Hindlimb muscle (tissue), 1 donor: ENCODE measurements around the gene NBR1. TPM values are rescaled to one million over a fixed set of nuclear protein-coding genes. Genes with fewer than 3 reads are reported as not detected.
A peak's percentile ranks its signal among the peaks of the same experiment; 100 is the strongest.
"Not testable (repeated sequence)": the region's sequence is repeated elsewhere in the genome, so short reads cannot be mapped to it uniquely, and the experiment has no call there.

Source experiments
- DNase-seq: peaks from one replicate; pipeline ENCODE4 v3.0.0-alpha.2; 2013
- polyA plus RNA-seq: library from polyadenylated mRNA; unstranded; fragments of 120-200 nt; gene quantifications from one replicate; pipeline ENCODE4 v1.2.1, GENCODE V29; 2013; ENCODE audit not compliant: insufficient read length

The NBR1 gene, protein sequence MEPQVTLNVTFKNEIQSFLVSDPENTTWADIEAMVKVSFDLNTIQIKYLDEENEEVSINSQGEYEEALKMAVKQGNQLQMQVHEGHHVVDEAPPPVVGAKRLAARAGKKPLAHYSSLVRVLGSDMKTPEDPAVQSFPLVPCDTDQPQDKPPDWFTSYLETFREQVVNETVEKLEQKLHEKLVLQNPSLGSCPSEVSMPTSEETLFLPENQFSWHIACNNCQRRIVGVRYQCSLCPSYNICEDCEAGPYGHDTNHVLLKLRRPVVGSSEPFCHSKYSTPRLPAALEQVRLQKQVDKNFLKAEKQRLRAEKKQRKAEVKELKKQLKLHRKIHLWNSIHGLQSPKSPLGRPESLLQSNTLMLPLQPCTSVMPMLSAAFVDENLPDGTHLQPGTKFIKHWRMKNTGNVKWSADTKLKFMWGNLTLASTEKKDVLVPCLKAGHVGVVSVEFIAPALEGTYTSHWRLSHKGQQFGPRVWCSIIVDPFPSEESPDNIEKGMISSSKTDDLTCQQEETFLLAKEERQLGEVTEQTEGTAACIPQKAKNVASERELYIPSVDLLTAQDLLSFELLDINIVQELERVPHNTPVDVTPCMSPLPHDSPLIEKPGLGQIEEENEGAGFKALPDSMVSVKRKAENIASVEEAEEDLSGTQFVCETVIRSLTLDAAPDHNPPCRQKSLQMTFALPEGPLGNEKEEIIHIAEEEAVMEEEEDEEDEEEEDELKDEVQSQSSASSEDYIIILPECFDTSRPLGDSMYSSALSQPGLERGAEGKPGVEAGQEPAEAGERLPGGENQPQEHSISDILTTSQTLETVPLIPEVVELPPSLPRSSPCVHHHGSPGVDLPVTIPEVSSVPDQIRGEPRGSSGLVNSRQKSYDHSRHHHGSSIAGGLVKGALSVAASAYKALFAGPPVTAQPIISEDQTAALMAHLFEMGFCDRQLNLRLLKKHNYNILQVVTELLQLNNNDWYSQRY
- polyA plus RNA-seq: 59.3 TPM

DNA sequence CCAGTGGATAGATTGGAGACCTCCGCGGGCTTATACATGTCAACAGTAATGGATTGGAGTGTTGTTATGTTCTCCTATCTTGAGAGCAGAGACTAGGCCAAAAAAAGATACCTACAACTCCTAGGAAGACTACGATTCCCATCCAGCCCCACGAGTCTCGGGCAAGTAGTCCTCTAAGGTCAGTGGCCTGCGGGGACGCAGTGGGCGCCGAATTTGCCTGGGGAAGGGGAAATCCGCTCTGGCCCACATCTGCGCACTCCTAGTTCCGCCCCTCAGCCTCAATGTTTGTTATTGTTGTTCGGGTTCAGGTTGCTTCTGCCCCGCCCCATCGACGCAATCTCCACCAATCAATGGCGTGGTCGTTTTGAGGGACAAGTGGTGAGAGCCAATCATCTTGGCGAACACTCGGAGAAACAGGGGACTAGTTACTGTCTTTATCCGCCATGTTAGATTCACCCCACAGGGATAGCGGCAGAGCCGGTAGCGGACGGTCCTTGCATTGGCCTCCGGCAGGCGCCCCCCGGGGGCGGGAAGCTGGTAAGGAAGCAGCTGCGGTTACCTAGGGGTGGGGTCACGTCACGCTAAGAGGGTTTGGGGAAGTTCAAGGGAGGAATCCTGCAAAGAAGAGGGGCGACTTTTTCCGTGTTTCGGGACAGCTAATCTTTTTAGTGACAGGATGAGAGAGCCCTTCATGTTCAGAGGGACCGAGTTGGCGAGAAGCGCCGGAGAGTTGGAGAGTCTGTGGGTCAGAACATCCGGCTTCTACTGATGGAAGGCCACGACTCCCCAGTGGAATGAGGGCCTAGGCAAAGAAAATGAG lies at the start of gene NBR1:
Gene NBR1 (plus strand): TSS at position 449 of the 820 bp plus-strand sequence. CDS start 4,586 bp downstream, outside the sequence.
- DNase-seq: peak; percentile 98

DNA sequence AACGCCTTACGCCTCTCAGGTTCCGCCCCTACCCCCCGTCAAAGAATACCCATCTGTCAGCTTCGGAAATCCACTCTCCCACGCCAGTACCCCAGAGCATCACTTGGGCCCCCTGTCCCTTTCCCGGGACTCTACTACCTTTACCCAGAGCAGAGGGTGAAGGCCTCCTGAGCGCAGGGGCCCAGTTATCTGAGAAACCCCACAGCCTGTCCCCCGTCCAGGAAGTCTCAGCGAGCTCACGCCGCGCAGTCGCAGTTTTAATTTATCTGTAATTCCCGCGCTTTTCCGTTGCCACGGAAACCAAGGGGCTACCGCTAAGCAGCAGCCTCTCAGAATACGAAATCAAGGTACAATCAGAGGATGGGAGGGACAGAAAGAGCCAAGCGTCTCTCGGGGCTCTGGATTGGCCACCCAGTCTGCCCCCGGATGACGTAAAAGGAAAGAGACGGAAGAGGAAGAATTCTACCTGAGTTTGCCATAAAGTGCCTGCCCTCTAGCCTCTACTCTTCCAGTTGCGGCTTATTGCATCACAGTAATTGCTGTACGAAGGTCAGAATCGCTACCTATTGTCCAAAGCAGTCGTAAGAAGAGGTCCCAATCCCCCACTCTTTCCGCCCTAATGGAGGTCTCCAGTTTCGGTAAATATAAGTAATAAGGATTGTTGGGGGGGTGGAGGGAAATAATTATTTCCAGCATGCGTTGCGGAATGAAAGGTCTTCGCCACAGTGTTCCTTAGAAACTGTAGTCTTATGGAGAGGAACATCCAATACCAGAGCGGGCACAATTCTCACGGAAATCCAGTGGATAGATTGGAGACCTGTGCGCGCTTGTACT lies 45.7 kb upstream of the NBR1 start, which contains the start of gene BRCA1:
Gene BRCA1 (minus strand): TSS at position 232 of the 834 bp plus-strand sequence. CDS start 1,268 bp downstream, outside the sequence.
- peak; percentile 97 for DNase-seq

DNA sequence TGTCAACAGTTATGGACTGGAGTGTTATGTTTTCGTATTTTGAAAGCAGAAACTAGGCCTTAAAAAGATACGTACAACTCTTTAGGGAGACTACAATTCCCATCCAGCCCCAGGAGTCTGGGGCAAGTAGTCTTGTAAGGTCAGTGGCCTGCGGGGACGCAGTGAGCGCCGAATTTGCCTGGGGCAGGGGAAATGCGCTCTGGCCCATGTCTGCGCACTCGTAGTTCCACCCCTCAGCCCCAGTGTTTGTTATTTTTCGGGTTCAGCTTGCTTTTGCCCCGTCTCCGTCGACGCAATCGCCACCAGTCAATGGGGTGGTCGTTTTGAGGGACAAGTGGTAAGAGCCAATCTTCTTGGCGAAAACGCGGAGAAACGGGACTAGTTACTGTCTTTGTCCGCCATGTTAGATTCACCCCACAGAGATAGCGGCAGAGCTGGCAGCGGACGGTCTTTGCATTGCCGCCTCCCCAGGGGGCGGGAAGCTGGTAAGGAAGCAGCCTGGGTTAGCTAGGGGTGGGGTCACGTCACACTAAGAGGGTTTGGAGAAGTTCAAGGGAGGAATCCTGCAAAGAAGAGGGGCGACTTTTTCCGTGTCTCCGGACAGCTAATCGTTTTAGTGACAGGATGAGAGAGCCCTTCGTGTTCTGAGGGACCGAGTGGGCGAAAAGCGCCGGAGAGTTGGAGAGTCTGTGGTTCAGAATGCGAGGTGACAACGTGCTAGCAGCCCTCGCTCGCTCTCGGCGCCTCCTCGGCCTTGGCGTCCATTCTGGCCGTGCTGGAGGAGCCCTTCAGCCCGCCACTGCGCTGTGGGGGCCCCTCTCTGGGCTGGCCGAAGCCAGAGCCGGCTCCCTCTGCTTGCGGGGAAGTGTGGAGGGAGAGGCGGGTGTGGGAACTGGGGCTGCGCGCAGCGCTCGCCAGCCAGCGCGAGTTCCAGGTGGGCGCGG lies 44.8 kb upstream of the NBR1 start:
- DNase-seq: no peak

DNA sequence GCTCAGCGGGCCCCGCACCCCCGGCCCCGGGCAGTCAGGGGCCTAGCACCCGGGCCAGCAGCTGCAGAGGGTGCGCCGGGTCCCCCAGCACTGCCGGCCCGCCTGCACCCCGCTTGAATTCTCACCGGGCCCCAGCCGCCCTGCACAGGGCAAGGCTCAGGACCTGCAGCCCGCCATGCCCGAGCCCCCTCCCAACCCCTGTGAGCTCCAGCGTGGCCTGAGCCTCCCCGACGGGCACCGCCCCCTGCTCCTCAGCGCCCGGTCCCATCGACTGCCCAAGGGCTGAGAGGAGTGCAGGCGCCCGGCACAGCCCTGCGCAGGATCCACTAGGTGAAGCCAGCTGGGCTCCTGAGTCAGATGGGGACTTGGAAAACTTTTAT lies 44.1 kb upstream of the NBR1 start:
- no peak for DNase-seq

DNA sequence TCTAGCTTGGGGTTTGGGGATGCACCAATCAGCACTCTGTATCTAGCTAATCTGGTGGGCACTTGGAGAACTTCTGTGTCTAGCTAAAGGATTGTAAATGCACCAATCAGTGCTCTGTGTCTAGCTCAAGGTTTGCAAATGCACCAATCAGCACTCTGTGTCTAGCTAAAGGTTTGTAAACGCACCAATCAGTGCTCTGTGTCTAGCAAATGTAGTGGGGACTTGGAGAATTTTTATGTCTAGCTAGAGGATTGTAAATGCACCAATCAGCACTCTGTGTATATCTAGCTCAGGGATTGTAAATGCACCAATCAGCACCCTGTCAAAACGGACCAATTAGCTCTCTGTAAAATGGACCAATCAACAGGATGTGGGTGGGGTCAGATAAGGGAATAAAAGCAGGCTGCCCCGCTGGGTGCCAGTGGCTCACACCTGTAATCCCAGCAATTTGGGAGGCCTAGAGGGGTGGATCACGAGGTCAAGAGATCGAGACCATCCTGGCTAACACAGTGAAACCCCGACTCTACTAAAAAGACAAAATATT lies 43.6 kb upstream of the NBR1 start:
- not testable (repeated sequence) for DNase-seq

DNA sequence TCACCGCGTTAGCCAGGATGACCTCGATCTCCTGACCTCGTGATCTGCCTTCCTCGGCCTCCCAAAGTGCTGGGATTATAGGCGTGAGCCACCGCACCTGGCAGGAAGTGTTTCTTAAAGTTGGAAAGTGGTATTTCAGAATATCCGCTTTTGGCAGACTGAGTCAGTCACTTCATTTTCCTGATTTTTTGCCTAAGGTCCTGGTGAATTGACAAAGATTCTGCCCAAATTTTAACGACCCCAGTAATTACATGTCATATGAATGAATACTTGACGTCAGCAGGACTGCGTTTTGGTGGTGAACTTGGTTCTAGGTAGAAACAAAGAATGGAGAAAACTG lies 41.4 kb upstream of the NBR1 start:
- no peak for DNase-seq

DNA sequence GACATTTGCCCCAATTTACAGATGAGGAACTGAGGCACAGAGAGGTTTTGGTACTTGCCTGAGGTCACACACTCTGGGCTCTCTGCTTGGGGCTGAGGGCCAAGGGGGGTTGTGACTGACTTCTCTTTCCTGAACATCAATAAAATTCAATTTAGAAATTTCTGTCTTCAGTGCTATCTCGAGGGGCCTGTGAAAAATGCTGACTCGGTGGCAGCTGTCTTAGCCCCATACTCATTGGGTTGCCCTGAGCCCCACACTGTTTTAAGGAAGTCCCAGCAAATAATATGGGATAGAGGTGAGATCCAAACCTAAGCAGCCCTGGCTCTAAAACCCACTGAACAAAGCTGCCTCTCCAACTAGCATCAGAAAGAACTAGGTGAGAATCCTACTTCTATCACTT lies 38.9 kb upstream of the NBR1 start:
- no peak for DNase-seq

DNA sequence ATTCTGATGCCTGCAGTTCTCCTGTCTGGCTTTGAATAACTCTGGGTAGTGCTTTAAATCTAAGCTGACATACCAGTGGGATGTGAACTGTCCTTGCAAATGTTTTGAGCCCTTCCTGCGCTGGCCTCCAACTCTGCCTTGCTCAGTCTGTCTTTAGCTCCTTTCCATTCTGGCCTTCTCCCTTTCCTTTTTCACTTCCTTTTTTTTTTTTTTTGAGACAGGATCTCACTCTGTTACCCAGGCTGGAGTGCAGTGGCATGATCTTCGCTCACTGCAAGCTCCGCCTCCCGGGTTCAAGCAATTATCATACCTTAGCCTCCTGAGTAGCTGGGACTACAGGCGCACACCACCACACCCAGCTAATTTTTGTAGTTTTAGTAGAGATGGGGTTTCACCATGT lies 37.6 kb upstream of the NBR1 start:
- not testable (repeated sequence) for DNase-seq

DNA sequence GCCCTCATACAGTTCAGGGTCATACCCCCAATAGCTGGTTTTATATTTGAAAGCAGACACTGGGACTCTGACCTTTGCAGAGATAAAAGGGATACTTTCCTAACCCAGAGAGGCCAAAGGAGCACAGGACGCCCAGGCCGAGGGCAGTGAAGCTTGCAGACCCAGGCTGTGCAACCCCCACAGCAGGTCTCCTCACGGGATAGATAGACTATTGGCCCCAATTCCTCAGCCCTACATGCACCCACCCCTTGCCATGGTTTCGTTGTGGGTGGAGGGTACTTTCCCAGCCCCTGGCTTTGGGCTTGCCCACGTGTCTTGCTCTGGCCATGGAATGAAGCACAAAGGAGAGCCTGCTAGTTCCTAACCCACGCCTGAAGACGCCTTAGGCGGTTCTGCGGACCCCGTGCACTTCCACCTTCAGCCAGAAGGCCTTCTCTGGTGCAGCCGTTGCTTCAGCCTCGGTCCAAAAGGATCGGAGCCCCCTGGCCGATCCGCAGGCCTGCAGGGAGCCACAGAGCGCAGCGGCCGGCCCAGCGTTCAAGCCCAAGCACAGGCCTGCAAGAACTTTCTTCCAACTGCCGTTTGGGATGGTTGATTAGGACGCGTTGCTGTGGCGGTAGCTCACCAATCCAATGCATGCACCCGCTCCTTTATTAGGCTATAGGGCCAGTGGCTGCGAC lies 36.1 kb upstream of the NBR1 start:
- DNase-seq: no peak

DNA sequence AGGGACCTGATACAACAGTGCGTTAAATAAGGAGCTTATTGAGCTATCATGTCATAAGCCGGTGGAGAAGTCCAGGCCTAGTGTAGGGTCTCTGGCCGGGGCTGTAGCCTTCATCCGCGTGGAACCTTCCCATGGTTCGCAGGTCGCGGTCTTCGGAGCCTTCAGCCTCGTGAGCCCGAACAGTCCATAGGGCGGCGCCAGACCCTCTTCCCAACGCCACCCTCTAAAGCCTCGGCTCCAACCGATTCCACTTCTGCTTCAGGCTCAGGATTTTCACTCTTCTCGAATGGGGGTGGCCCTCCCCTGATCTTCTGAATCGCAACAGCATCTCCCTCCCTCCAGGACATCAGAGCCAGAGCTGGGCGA lies 35.6 kb upstream of the NBR1 start:
- no peak for DNase-seq

DNA sequence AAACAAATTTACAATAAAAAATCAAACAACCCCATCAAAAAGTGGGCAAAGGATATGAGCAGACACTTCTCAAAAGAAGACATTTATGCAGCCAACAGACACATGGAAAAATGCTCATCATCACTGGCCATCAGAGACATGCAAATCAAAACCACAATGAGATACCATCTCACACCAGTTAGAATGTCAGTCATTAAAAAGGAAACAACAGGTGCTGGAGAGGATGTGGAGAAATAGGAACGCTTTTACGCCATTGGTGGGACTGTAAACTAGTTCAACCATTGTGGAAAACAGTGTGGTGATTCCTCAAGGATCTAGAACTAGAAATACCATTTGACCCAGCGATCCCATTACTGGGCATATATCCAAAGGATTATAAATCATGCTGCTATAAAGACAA lies 34.4 kb upstream of the NBR1 start:
- not testable (repeated sequence) for DNase-seq

DNA sequence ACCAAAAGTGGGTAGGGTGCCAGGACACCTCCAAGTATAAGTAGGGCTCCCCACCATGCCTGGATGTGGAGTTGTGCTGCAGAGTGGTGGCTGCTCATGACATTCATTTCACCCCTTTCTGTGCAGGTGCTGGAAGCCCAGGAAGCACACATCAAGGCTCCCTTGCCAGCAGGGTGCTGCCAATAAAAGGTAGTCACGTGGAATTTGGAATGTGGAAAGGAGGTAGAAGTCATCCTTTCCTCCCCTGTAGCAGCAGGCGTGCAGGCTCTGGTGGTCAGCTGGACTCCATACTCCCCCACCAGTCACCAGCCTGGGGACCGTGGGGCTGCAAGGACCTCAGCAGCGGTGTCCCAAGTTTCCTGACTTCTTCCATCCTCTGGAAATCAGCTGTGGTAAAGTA lies 32.5 kb upstream of the NBR1 start:
- not testable (repeated sequence) for DNase-seq

DNA sequence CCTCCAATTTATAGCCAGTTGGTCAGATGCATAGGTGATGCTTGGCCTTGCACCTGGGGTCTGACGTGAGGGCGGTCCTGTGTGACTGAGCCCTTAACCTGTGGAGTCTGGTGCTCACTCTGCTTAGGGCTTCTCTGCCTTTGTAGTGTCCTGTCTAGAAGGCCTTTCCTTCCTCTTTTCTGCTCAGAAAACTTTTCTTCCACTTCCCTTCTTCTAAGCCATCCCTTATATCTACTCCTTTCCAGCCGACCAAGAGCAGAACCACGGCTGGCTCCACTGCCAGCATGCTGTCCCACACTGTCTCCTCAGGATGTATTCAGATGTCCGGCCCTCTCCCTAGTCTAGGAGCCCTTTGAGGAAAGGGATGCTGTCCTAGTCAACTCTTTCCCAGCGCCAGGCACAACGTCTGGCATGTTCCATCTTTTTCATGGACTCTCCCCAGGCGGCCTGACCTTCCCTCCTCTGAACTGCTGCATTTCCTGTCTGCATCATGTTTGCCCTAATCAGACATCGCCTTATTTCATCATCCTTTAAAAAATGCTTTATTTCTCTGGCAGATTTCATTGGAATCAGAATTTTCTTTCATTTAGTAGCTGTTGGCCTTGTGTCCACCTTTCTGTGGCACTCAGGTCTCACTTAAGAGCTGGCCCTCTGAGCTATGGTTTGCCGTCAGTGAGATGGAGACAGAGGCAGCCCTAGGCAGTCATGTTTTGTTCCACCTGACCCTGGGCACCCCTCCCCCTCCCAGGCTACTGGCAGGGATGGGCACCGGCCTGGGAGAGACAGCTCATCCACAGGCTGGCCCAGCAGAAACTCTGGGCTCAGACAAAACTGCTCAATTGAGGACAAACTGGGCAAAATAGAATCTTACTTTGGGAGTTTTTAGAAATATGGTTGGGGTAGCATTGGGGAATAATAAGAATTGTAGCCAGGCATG lies 30.4 kb upstream of the NBR1 start:
- DNase-seq: no peak

DNA sequence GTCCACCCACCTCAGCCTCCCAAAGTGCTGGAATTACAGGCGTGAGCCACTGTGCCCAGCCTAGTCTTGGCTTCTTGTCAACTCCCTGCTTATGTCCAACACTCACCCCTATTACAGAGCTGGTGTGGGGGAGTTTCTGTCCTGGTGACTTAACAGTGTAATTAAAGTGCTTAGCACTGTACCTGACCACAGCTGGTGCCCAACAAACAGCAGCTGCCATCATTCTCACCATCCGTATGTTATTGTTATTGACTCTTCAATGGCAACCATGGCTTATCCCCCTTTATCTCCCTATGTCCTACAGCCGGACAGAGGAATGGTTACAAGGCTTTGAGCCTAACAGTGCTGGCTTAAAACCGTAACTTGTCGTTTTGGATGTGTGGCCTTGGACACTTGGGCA lies 28.9 kb upstream of the NBR1 start:
- no peak for DNase-seq

DNA sequence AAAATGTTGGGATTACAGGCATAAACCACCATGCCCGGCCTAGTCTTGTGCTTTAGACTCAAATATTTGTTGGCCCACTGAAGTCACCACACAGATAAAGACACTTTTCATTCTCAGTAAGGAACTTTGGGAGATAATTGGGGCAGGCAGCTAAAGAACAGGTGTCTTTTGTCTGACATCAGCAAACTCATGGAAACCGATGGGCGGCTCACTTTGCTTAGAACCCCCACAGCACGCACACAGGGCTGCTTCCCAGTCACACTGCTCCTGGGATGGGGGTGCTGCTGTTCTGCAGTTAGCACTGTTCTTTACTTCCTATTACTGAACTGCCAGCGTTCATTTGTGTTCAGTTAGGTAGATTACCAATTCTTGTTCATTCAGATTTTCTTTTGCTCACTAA lies 27.8 kb upstream of the NBR1 start:
- no peak for DNase-seq

DNA sequence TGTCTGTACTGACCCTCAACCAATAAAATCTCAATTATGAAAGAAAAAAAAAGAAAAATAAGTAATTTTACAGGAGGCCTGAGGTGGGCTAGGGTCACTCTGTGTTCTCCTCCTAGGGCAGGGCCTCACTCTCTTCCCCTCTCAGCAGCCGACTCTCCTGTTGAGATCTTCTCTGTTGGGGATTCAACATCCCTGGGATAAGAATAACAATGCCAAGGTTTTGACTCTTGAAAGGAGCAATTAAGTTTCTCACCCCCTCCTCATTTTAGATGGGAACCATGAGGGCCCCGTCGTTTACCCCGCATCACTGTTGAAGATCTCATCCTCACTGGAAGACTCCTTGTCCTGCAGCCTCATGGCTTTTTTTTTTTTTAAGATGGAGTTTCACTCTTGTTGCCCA lies 24.4 kb upstream of the NBR1 start:
- DNase-seq: no peak

DNA sequence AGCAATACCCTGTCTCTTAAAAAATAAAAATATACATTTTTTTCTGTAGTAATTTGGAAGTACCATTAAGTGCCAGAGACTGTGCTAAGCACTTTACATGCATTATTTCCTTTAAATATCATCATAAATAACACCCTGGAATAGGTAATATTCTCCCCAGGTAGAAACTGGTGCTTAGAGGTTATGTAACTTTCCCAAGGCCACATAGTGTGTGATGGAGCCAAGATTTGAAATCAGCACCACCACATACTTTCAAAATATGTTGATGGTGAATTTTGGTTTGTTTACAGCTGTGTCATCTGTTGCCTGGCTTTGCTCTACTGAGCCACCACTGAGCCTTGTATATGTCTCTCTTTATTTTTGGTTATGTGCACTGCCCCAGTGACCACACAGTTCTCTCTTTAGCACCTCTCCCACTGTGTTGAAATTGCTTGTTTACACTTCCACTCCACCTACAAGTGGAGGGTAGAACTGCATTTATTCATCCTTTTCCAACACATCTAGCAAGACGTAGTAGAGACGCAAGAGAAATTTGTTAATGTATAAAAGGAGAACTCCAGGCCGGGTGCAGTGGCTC lies 19.0 kb upstream of the NBR1 start:
- no peak for DNase-seq
